H4 (cell line): ENCODE measurements around the gene TTC12. TPM values are rescaled to one million over a fixed set of nuclear protein-coding genes. Genes with fewer than 3 reads are reported as not detected.
"Not testable (repeated sequence)": the region's sequence is repeated elsewhere in the genome, so short reads cannot be mapped to it uniquely, and the experiment has no call there.

Source experiments
- DNase-seq: peaks from one replicate; pipeline ENCODE4 v3.0.0-alpha.2; 2015; ENCODE audit warnings: low spot score
- total RNA-seq: library from RNA; depleted of rRNA; stranded (reverse); fragments of >200 nt; shearing (Covaris generic); gene quantifications from 2 replicates; pipeline ENCODE4 v1.2.3, GENCODE V29; 2014

Gene TTC12
- total RNA-seq, 1 experiment from 2014 or later, result 10.8 TPM

GRCh38 chr11:113286509-113287497 lies 27.6 kb upstream of the TTC12 start:
- DNase-seq, result peak; percentile 37

- DNase-seq, result no peak
Measured at GRCh38 chr11:113287801-113288200, 26.6 kb upstream of the TTC12 start.

DNA sequence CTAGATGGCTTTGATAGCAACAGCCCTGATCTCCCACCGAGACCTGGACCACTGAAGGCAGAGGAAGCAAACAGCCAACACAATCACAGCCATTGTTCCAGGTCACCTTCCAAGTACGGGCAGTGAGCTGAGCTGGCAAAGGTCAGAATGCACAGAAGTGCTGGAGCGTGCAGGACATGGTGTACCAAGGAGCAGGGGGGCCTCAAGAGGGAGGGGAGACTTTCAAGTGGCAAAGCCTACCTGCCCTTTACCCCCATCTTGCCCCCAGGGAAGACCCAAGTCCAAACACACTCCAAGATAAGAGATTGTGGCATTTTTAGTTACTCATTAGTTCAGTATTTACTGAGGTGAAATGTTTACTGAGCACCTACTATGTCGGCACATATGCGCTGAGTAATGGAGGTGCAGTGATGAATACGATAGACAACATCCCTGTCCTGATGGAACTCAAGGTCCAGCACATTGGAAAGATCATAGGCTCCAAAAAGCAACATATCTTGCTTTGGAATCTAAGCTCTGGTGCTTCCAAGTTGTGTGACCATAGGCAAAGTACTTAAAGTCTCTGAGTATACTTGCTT lies 26.0 kb upstream of the TTC12 start:
- DNase-seq, result no peak

- DNase-seq, result peak; percentile 46
Measured at GRCh38 chr11:113289431-113290187, 24.8 kb upstream of the TTC12 start.

DNA sequence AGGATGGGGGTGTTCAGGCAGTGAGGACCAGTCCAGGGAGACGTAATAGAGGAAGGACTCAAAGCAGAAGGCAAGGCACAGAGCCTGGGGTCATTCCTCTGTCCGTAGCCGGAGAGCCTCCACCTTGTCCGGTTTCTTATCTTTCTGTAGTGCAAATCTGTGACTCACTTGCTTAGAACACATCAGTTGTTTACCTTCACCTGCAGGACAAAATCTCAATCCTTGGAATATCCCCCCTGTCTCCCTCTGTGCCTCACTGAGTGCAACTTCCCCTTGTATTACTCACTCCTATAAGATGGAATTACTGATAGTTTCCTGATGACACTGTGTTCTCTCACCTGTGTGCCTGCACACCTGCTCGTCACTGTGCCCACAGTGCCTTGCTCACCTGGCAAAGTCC lies 20.4 kb upstream of the TTC12 start:
- DNase-seq, result no peak

DNA sequence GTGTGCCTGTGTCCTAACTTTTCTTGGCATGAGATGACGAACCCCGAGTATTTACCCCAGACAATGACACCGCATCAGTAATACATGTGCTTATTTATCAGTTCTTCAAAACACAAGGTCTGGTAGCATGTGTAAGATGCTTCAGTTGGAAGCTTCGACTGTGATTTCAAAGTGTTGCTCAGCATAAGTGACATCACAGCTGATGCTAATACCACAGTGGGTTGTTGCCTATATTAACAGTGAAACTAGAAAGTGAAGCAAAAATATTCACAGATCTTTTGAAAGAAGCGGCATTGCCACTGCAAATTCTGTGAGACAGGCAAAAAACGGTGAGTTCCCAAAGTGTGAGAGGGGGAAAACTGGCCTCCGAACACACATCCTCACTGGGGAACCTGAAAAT lies 18.4 kb upstream of the TTC12 start:
- no peak for DNase-seq

GRCh38 chr11:113296447-113297205 lies 17.8 kb upstream of the TTC12 start:
- DNase-seq, result no peak

GRCh38 chr11:113298496-113298895 lies 15.9 kb upstream of the TTC12 start:
- not testable (repeated sequence) for DNase-seq

- no peak for DNase-seq
Measured at GRCh38 chr11:113304916-113305315, 9.5 kb upstream of the TTC12 start.

- peak; percentile 74 for DNase-seq
Measured at GRCh38 chr11:113305440-113306336, 8.7 kb upstream of the TTC12 start.

DNA sequence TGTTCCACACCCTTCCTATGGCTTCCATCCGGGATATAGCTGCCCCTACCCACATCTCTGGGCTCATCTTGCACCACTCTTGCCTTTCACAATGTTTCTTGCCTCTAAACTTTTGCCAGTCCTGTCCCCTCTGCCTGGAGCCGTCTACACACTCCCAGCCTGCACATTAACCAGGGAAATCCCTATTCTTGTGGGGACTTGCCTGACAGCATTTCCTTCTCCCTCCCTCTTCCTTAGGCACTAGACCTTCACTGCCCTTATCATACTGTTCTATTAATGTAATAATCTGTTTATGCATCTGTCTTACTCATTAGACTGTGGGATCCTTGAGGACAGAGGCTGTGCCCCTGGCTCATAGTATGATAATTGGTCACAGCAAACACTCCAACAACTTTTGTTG lies 5.8 kb upstream of the TTC12 start:
- no peak for DNase-seq

GRCh38 chr11:113311536-113311935 lies 2.8 kb upstream of the TTC12 start:
- DNase-seq, result no peak

DNA sequence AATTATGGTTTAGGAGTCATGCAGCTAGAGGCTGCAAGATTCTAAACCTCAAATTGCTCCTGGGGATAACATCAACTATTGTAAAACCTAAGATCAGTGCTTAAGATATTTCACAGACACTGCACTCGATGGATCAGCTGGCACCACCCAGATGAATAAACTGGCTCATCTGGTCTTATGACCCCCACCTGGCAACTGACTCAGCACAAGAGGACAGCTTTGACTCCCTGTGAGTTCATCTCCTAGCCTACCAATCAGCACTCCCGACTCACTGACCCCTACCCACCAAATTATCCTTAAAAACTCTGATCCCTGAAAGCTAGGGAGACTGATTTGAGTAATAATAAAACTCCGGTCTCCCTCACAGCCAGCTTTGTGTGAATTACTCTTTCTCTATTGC lies 782 bp upstream of the TTC12 start:
- DNase-seq, result no peak

GRCh38 chr11:113314065-113314388 lies 356 bp upstream of the TTC12 start:
- DNase-seq, result no peak

GRCh38 chr11:113315811-113316210 lies 1.4 kb downstream of the TTC12 start:
- DNase-seq, result no peak

GRCh38 chr11:113316256-113316655 lies 1.9 kb downstream of the TTC12 start:
- DNase-seq, result no peak

DNA sequence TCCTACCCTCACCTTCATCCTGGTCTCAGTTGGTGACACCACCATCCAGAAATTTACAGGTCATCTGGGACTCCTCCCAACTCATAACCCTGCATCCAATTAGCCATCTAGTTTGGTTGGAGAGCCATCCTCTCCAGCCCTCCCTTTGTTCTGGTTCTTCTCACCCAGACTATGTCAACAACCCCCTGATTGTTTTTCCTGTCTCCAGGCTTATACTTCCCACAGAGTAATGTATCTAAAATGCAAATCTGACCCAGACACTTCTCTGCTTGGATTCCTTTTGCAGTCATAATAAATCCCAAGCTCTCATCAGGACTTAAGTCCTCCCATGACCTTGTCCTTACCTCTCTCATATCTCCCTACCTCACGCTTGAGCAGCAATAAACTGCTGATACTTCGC lies 3.0 kb downstream of the TTC12 start:
- no peak for DNase-seq

- DNase-seq, result no peak
Measured at GRCh38 chr11:113319085-113319484, 4.7 kb downstream of the TTC12 start.

DNA sequence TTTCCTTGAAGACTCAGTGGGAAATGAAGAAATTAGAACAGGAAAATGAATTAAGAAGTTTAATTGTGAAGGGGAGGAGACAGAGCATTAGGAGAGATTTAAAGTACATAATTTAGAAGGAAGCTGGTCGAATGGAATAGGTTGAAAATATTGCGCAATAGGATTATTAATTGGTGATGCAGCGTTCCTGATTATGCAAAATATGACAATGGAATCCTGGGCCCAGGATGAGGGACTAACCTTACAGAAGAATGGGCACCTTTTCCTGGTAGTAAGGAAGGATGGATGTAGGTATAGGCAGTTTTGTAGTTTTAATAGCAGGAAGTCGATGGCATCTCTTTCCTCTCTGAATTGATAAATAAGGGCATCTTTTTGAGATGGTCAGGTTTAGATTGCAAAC lies 7.8 kb downstream of the TTC12 start:
- DNase-seq, result no peak

- no peak for DNase-seq
Measured at GRCh38 chr11:113324250-113324649, 9.9 kb downstream of the TTC12 start.

GRCh38 chr11:113329725-113330124 lies 15.3 kb downstream of the TTC12 start:
- DNase-seq, result no peak
